H9 (cell line): ENCODE data around the gene LENG1. TPM values are rescaled to one million over a fixed set of nuclear protein-coding genes. Genes with fewer than 3 reads are reported as not detected.

Experiments
- DNase-seq: peaks from one replicate; pipeline ENCODE4 v3.0.0-alpha.2; 2017
- H2AFZ ChIP-seq: one replicate; pipeline ENCODE4 v1.6.1; 2013; ENCODE audit warnings: mild to moderate bottlenecking, low read length, control low read depth, moderate library complexity
- H2AK5ac ChIP-seq: 2 replicates; pipeline ENCODE4 v1.6.1; 2013; ENCODE audit warnings: low read length, control low read depth, mixed read lengths; ENCODE audit not compliant: insufficient read length
- H2BK120ac ChIP-seq: one replicate; pipeline ENCODE4 v1.6.1; 2013; ENCODE audit warnings: low read depth, mild to moderate bottlenecking, low read length, control low read depth, inconsistent platforms; ENCODE audit not compliant: poor library complexity, severe bottlenecking
- H2BK12ac ChIP-seq: 2 replicates; pipeline ENCODE4 v1.6.1; 2013; ENCODE audit warnings: low read length, control low read depth, mixed read lengths, low read depth; ENCODE audit not compliant: insufficient read length
- H2BK15ac ChIP-seq: 2 replicates; pipeline ENCODE4 v1.6.1; 2013; ENCODE audit warnings: low read depth, low read length, control low read depth
- H2BK20ac ChIP-seq: one replicate; pipeline ENCODE4 v1.6.1; 2013; ENCODE audit warnings: low read depth, mild to moderate bottlenecking, low read length, control low read depth, inconsistent platforms; ENCODE audit not compliant: poor library complexity, severe bottlenecking
- H2BK5ac ChIP-seq: 2 replicates; pipeline ENCODE4 v1.6.1; 2013; ENCODE audit warnings: low read length, control low read depth, mixed read lengths; ENCODE audit not compliant: insufficient read length
- H3K14ac ChIP-seq: 2 replicates; pipeline ENCODE4 v1.6.1; 2013; ENCODE audit warnings: low read length, control low read depth; ENCODE audit not compliant: insufficient read depth
- H3K18ac ChIP-seq: 2 replicates; pipeline ENCODE4 v1.6.1; 2013; ENCODE audit warnings: low read depth, mild to moderate bottlenecking, mixed read lengths, low read length, control low read depth; ENCODE audit not compliant: insufficient read length
- H3K23ac ChIP-seq: 2 replicates; pipeline ENCODE4 v1.6.1; 2013; ENCODE audit warnings: low read length, control low read depth, mixed read lengths, low read depth; ENCODE audit not compliant: insufficient read length
- H3K23me2 ChIP-seq: 2 replicates; pipeline ENCODE4 v1.6.1; 2013; ENCODE audit warnings: low read depth, mild to moderate bottlenecking, mixed read lengths, low read length, control low read depth; ENCODE audit not compliant: insufficient read length, poor library complexity, severe bottlenecking
- H3K27ac ChIP-seq: 2 replicates; pipeline ENCODE4 v1.5.1; 2013; ENCODE audit warnings: low read length, control low read depth, mixed read lengths, low read depth; ENCODE audit not compliant: insufficient read length
- H3K27me3 ChIP-seq: 2 replicates; pipeline ENCODE4 v1.6.1; 2013; ENCODE audit warnings: low read length, control low read depth, inconsistent platforms; ENCODE audit not compliant: insufficient read depth
- H3K4ac ChIP-seq: 2 replicates; pipeline ENCODE4 v1.6.1; 2013; ENCODE audit warnings: low read depth, mild to moderate bottlenecking, control low read depth, inconsistent platforms, low read length, moderate library complexity
- H3K4me1 ChIP-seq: 2 replicates; pipeline ENCODE4 v1.6.1; 2013; ENCODE audit warnings: low read length, control low read depth, inconsistent platforms; ENCODE audit not compliant: insufficient read depth
- H3K4me2 ChIP-seq: 2 replicates; pipeline ENCODE4 v1.6.1; 2013; ENCODE audit warnings: low read length, control low read depth, mixed read lengths; ENCODE audit not compliant: insufficient read length, insufficient read depth
- H3K56ac ChIP-seq: 2 replicates; pipeline ENCODE4 v1.6.1; 2013; ENCODE audit warnings: low read depth, mild to moderate bottlenecking, mixed read lengths, low read length, control low read depth; ENCODE audit not compliant: insufficient read length
- H3K79me1 ChIP-seq: 2 replicates; pipeline ENCODE4 v1.6.1; 2013; ENCODE audit warnings: low read depth, mild to moderate bottlenecking, moderate library complexity, low read length, control low read depth, inconsistent platforms; ENCODE audit not compliant: insufficient read depth, poor library complexity, severe bottlenecking
- H3K79me2 ChIP-seq: 2 replicates; pipeline ENCODE4 v1.6.1; 2013; ENCODE audit warnings: low read length, control low read depth, inconsistent platforms; ENCODE audit not compliant: insufficient read depth
- H3K9ac ChIP-seq: 2 replicates; pipeline ENCODE4 v1.6.1; 2013; ENCODE audit warnings: low read length, control low read depth, mixed read lengths; ENCODE audit not compliant: insufficient read length; ENCODE audit errors: extremely low read depth
- H3K9me3 ChIP-seq: one replicate; pipeline ENCODE4 v1.6.1; 2013; ENCODE audit warnings: low read depth, low read length, inconsistent platforms; ENCODE audit not compliant: control insufficient read depth
- H3T11ph ChIP-seq: one replicate; pipeline ENCODE4 v1.6.1; 2013; ENCODE audit warnings: mild to moderate bottlenecking, low read length, control low read depth, inconsistent platforms
- H4K20me1 ChIP-seq: one replicate; pipeline ENCODE4 v1.6.1; 2013; ENCODE audit not compliant: control insufficient read depth, insufficient read length, insufficient read depth
- H4K5ac ChIP-seq: 2 replicates; pipeline ENCODE4 v1.6.1; 2013; ENCODE audit warnings: low read depth, mild to moderate bottlenecking, mixed read lengths, low read length, control low read depth; ENCODE audit not compliant: insufficient read length
- H4K8ac ChIP-seq: replicated peaks from 2 replicates; pipeline ENCODE4 v1.6.1; 2013; ENCODE audit warnings: low read length, control low read depth, mixed read lengths, low read depth; ENCODE audit not compliant: insufficient read length
- H4K91ac ChIP-seq: 2 replicates; pipeline ENCODE4 v1.6.1; 2013; ENCODE audit warnings: low read depth, mild to moderate bottlenecking, moderate library complexity, mixed read lengths, low read length, control low read depth; ENCODE audit not compliant: insufficient read length
- H3K27ac Mint-ChIP-seq, 3 experiments: 2 replicates in 2 of 3; 3 replicates in 1 of 3; pipeline ENCODE4 v1.8.0; 2020 to 2021; ENCODE audit warnings: mixed read lengths in 3 of 3, mild to moderate bottlenecking in 1 of 3, moderate library complexity in 1 of 3
- H3K27me3 Mint-ChIP-seq: 2 replicates; pipeline ENCODE4 v1.8.0; 2021; ENCODE audit warnings: low read depth, mild to moderate bottlenecking, moderate library complexity, mixed read lengths
- H3K36me3 Mint-ChIP-seq, 3 experiments: 2 replicates in 2 of 3; 3 replicates in 1 of 3; pipeline ENCODE4 v1.8.0; 2020 to 2021; ENCODE audit warnings: low read depth in 3 of 3, mixed read lengths in 3 of 3; ENCODE audit not compliant: insufficient read depth in 1 of 3
- H3K4me1 Mint-ChIP-seq, 2 experiments: 2 replicates each; pipeline ENCODE4 v1.8.0; 2020; ENCODE audit warnings: mixed read lengths in 2 of 2
- H3K4me3 Mint-ChIP-seq, 2 experiments: 2 replicates in 1 of 2; 3 replicates in 1 of 2; pipeline ENCODE4 v1.8.0; 2020 to 2021; ENCODE audit warnings: mild to moderate bottlenecking in 2 of 2, mixed read lengths in 2 of 2, moderate library complexity in 1 of 2
- H3K9me3 Mint-ChIP-seq, 2 experiments: 2 replicates in 1 of 2; 3 replicates in 1 of 2; pipeline ENCODE4 v1.8.0; 2020; ENCODE audit warnings: mild to moderate bottlenecking in 2 of 2, mixed read lengths in 2 of 2, moderate library complexity in 1 of 2
- CTCF ChIP-seq: fragments of 200-600 bp; sonication (generic); conservative IDR thresholded peaks from 3 replicates; pipeline ENCODE4 v1.8.0; 2021; ENCODE audit warnings: antibody characterized with exemption, mild to moderate bottlenecking
- WGBS: extraction: QIAGEN DNeasy Blood & Tissue Kit; methylation state at CpG from one replicate; pipeline ENCODE4 v1.1.7; 2013; ENCODE audit warnings: missing lambda C conversion rate, low lambda C conversion rate, mixed read lengths; ENCODE audit not compliant: insufficient read length; ENCODE audit errors: extremely low coverage; 5-methylcytosine and 5-hydroxymethylcytosine counted together
- total RNA-seq: library from RNA; stranded (reverse); gene quantifications from 2 replicates; pipeline ENCODE4 v1.2.1, GENCODE V29; 2021

LENG1 gene
- total RNA-seq, 1 experiment from 2014 or later = 7.1 TPM

- H3K79me2 ChIP-seq = no peaks in the 10 kb centered on the region
- no peak overlapping the region for H4K5ac ChIP-seq
- H3K4me1 ChIP-seq = no peaks in the 10 kb centered on the region
- no peak overlapping the region for H3K4me2 ChIP-seq
- H4K91ac ChIP-seq = no peak overlapping the region
- H2BK12ac ChIP-seq = no peak overlapping the region
- no CpG with 5 or more reads among the region's 9 CpGs for WGBS
- no peak overlapping the region for H3T11ph ChIP-seq
- TF ChIP-seq CTCF = no peak
- no peaks in the 10 kb centered on the region for H4K20me1 ChIP-seq
- no peak overlapping the region for H3K27ac ChIP-seq
- no peak overlapping the region for H3K14ac ChIP-seq
- no peak overlapping the region for H4K8ac ChIP-seq
- no peak overlapping the region for H3K56ac ChIP-seq
- no peaks in the 10 kb centered on the region for H3K79me1 ChIP-seq
- H3K23ac ChIP-seq = no peak overlapping the region
- Mint-ChIP-seq H3K9me3 (no peaks in the 10 kb centered on the region), H3K4me1 (no peaks in the 10 kb centered on the region), H3K27ac (no peak overlapping the region), H3K27me3 (no peaks in the 10 kb centered on the region), H3K4me3 (no peak overlapping the region), H3K36me3 (peaks cover 37 to 74% (median 74%) of the 10 kb centered on the region in 3 experiments; a peak in 6 of 7 replicates)
- no peak overlapping the region for H2AK5ac ChIP-seq
- H2BK20ac ChIP-seq = no peak overlapping the region
- H3K23me2 ChIP-seq = no peaks in the 10 kb centered on the region
- no peak overlapping the region for H2BK5ac ChIP-seq
- no peak for DNase-seq
- no peak overlapping the region for H2BK120ac ChIP-seq
- no peak overlapping the region for H3K18ac ChIP-seq
- no peaks in the 10 kb centered on the region for H3K9me3 ChIP-seq
- no peak overlapping the region for H3K9ac ChIP-seq
- no peak overlapping the region for H3K4ac ChIP-seq
- H2AFZ ChIP-seq = no peak overlapping the region
- no peak overlapping the region for H2BK15ac ChIP-seq
- H3K27me3 ChIP-seq = no peaks in the 10 kb centered on the region
Observed at GRCh38 chr19:54125713-54126112, 33.8 kb downstream of the LENG1 start.
